Heart left ventricle (tissue), 16 donors: ENCODE measurements around the gene CCDC30. TPM values are rescaled to one million over a fixed set of nuclear protein-coding genes. Genes with fewer than 3 reads are reported as not detected.
A peak's percentile ranks its signal among the peaks of the same experiment; 100 is the strongest.

Source experiments
- ATAC-seq, 4 donors: fragments of 200-7000 bp; cut with Tn5 transposase; one replicate each; pipeline ENCODE4 v1.9.1; 2020 to 2022; ENCODE audit warnings: moderate library complexity in 4 of 4, mild to moderate bottlenecking in 3 of 4, moderate number of reproducible peaks in 1 of 4
- DNase-seq, 5 donors: peaks; one replicate each; pipeline ENCODE4 v3.0.0-alpha.2; 2020
- H3K27ac ChIP-seq, 12 donors: fragments of 200-600 bp; sonication (generic) in 4 of 12; one replicate each; pipeline versions ENCODE4 v1.5.0 to v1.8.0; 2016 to 2022; ENCODE audit warnings: mild to moderate bottlenecking in 2 of 12
- H3K27me3 ChIP-seq, 9 donors: fragments of 200-600 bp; sonication (generic) in 2 of 9; one replicate each; pipeline versions ENCODE4 v1.5.1 to v1.8.0; 2016 to 2022; ENCODE audit warnings: mild to moderate bottlenecking in 3 of 9
- H3K36me3 ChIP-seq, 9 donors: fragments of 200-600 bp; sonication (generic) in 2 of 9; one replicate each; pipeline versions ENCODE4 v1.5.0 to v1.8.0; 2018 to 2022; ENCODE audit warnings: mild to moderate bottlenecking in 2 of 9
- H3K4me1 ChIP-seq, 12 donors: fragments of 200-600 bp; sonication (generic) in 4 of 12; one replicate each; pipeline versions ENCODE4 v1.5.0 to v1.8.0; 2016 to 2022; ENCODE audit warnings: mild to moderate bottlenecking in 3 of 12
- H3K4me3 ChIP-seq, 12 donors: fragments of 200-600 bp; sonication (generic) in 4 of 12; one replicate each; pipeline versions ENCODE4 v1.5.0 to v1.8.0; 2017 to 2022; ENCODE audit warnings: mild to moderate bottlenecking in 9 of 12, moderate library complexity in 4 of 12
- H3K9me3 ChIP-seq, 12 donors: fragments of 200-600 bp; sonication (generic) in 4 of 12; one replicate each; pipeline versions ENCODE4 v1.5.0 to v1.8.0; 2016 to 2022; ENCODE audit warnings: mild to moderate bottlenecking in 1 of 12
- POLR2A ChIP-seq, 2 donors: fragments of 450-650 bp; IDR thresholded peaks; one replicate each; pipeline ENCODE4 v1.6.1; 2017; ENCODE audit warnings: antibody characterized with exemption in 2 of 2, mild to moderate bottlenecking in 2 of 2, moderate library complexity in 2 of 2
- WGBS, 4 donors: extraction: QIAGEN DNeasy Blood & Tissue Kit in 2 of 4; methylation state at CpG; one replicate each; pipeline versions ENCODE4 v1.1.5 to v1.1.7; 2013 to 2018; 5-methylcytosine and 5-hydroxymethylcytosine counted together
- intact Hi-C, 10 donors: fragments of 100-400 bp; cut with DNase I; formaldehyde crosslinking; loops; one replicate each; pipeline versions ENCODE4 v1.11.1 to v1.14.2; 2022
- polyA plus RNA-seq, 2 donors: library from polyadenylated mRNA; stranded (reverse); fragments of 200-250 nt; gene quantifications; one replicate each; pipeline ENCODE4 v1.2.3, GENCODE V29; 2013
- total RNA-seq, 9 donors: library from RNA; depleted of rRNA in 2 of 9; stranded (reverse); fragments of >200 nt in 2 of 9; fragmentation: NEBNext Ultra II Directional in 3 of 9; extraction: Animal tissue kit (Norgen Biotek cat#: 25700) in 3 of 9; gene quantifications; one replicate each; pipeline versions ENCODE4 v1.1.0 to v1.2.4, GENCODE V29; 2016 to 2023
- TF ChIP-seq, protein P1 (sequence below), 12 donors: fragments of 200-600 bp; sonication (generic) in 4 of 12; IDR thresholded peaks; one replicate each; pipeline versions ENCODE4 v1.5.0 to v1.8.0; 2018 to 2022; ENCODE audit warnings: antibody characterized with exemption in 12 of 12, mild to moderate bottlenecking in 5 of 12
- donor health status: ischemic (EF 13 %, LVEDD 7.1; RV severe dilation, severe dysfunction).
- donor health status: healthy with polysubstance abuse.
- donor health status: DM: no; HTN: yes; CAD: no.
- donor health status: DM: no; HTN: no; CAD: no.
- donor health status: ischemic (EF 25% LVEDD 6.9; RV normal size, moderate dysfunction).
- donor health status: ischemic (EF 25% LVEDD 5.7; RV mildly dilated, moderate dysfunction).
- donor health status: healthy.
- donor health status: DM: yes; HTN: yes; CAD: no.
- donor health status: ischemic (EF 35%, LVEDD 5.7; RV mildly dilated, moderate dysfunction).
- donor health status: nonischemic (EF 11% LVEDD 7.7; RV severe dilation, severe dysfunction).
- donor health status: DM: yes; HTN: yes; CAD: no.
- donor health status: PGD.
- donor health status: ischemic (EF 29% LVEDD 5.4; RV normal size, mild dysfunction).
- donor health status: nonischemic (EF 23%, LVEDD 6.1; RV moderate dilation, normal function).

The CCDC30 gene
- total and polyA plus RNA-seq, 11 donors: 0.24 to 3.8 (median 1.6) TPM

DNA sequence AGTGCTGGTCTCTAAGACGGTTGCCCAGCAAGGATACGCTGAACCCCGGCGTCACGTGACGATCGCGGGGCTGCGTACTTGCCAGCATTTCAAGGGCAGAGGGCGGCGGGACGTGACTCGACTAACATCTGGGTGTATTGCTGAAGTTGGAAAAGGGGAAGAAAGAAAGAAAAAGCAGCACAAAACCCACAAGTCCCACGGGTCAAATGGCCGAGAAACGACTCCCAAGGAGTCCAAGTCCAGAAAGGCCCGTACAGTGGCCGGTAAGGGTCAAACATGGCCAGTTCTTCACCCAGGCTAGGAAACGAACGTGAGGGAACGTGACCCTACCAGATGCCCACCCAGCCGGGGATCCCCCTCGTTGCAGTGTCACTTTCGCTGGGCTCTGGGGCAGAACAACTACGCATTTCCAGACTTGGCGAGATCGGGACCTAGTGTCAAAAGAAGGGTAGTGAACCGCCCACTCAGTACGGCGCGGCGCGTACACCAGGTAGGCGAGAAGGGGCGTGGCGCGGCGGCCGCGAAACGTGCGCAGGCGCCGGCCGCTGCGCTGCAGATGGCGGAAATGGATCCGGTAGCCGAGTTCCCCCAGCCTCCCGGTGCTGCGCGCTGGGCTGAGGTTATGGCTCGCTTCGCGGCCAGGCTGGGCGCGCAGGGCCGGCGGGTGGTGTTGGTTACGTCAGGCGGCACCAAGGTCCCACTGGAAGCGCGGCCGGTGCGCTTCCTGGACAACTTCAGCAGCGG is 6.9 kb upstream of the CCDC30 start, which contains the start of the genes PPCS and ZMYND12:
Gene PPCS (plus strand): TSS at position 534 of the 744 bp plus-strand sequence. CDS start 23 bp downstream, at position 557.
Gene ZMYND12 (minus strand): TSS at position 13 of the 744 bp plus-strand sequence. CDS start 25 bp downstream, outside the sequence.
- Histone ChIP-seq H3K27ac (peak within 1 kb of the TSS; percentile 83 to 99 (median 90)), H3K4me3 (peak within 1 kb of the TSS; percentile 63 to 100 (median 84)), H3K9me3 (no peaks in the 10 kb centered on the region), H3K27me3 (no peaks in the 10 kb centered on the region), H3K4me1 (peaks cover 0 to 25% (median 15%) of the 10 kb centered on the region in 12 donors), H3K36me3 (peaks cover 0 to 38% (median 34%) of the 10 kb centered on the region in 9 donors)
- ATAC-seq (peak; percentile 94 to 97 (median 96)), DNase-seq (peak; percentile 88 to 92 (median 91))
- peak in 1 of 2 donors; percentile 58 for TF ChIP-seq POLR2A (IDR thresholded peaks at IDR 0.05)
- TF ChIP-seq, protein P1, sequence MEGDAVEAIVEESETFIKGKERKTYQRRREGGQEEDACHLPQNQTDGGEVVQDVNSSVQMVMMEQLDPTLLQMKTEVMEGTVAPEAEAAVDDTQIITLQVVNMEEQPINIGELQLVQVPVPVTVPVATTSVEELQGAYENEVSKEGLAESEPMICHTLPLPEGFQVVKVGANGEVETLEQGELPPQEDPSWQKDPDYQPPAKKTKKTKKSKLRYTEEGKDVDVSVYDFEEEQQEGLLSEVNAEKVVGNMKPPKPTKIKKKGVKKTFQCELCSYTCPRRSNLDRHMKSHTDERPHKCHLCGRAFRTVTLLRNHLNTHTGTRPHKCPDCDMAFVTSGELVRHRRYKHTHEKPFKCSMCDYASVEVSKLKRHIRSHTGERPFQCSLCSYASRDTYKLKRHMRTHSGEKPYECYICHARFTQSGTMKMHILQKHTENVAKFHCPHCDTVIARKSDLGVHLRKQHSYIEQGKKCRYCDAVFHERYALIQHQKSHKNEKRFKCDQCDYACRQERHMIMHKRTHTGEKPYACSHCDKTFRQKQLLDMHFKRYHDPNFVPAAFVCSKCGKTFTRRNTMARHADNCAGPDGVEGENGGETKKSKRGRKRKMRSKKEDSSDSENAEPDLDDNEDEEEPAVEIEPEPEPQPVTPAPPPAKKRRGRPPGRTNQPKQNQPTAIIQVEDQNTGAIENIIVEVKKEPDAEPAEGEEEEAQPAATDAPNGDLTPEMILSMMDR (IDR thresholded peaks at IDR 0.05): peak in 2 of 12 donors; percentile 5 to 13
- WGBS, 4 donors: 0 to 1% (median 0%) methylated on average over 33 to 66 of the region's 66 CpGs
- intact Hi-C loops: loop anchor here in 6 of 10 donors (2.0 to 10.0 kb wide), 6 partner anchors 111 to 299 kb away; partner anchors contain the start of gene FOXJ3 (in 4 of the 6)

DNA sequence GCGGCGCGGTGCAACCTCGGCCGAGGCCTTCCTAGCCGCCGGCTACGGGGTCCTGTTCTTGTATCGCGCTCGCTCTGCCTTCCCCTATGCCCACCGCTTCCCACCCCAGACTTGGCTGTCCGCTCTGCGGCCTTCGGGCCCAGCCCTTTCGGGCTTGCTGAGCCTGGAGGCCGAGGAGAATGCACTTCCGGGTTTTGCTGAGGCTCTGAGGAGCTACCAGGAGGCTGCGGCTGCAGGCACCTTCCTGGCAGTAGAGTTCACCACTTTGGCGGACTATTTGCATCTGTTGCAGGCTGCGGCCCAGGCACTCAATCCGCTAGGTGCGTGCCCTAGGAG is 6.4 kb upstream of the CCDC30 start:
- Histone ChIP-seq H3K9me3 (no peaks in the 10 kb centered on the region), H3K4me1 (peaks cover 0 to 25% (median 15%) of the 10 kb centered on the region in 12 donors), H3K27ac (peak overlapping the region; percentile 83 to 99 (median 90)), H3K4me3 (peak overlapping the region; percentile 63 to 100 (median 84)), H3K36me3 (peaks cover 0 to 41% (median 36%) of the 10 kb centered on the region in 9 donors), H3K27me3 (no peaks in the 10 kb centered on the region)
- ATAC-seq (peak in 3 of 4 donors; percentile 42 to 72 (median 72)), DNase-seq (peak in 4 of 5 donors; percentile 44 to 71 (median 50))
- WGBS, 4 donors: 1 to 7% (median 3%) methylated on average over 4 to 23 of the region's 23 CpGs
- intact Hi-C loops: loop anchor here in 6 of 10 donors (2.0 to 10.0 kb wide), 6 partner anchors 112 to 298 kb away; partner anchors contain the start of gene FOXJ3 (in 4 of the 6)
- TF ChIP-seq, protein P1 (IDR thresholded peaks at IDR 0.05): no peak
- no peak for TF ChIP-seq POLR2A (IDR thresholded peaks at IDR 0.05)

GRCh38 chr1:42461196-42461595 is 1.9 kb upstream of the CCDC30 start:
- Histone ChIP-seq H3K4me1 (peaks cover 0 to 36% (median 20%) of the 10 kb centered on the region in 12 donors), H3K36me3 (peaks cover 0 to 41% (median 36%) of the 10 kb centered on the region in 9 donors), H3K9me3 (no peaks in the 10 kb centered on the region), H3K27ac (no peak overlapping the region), H3K4me3 (no peak overlapping the region), H3K27me3 (no peaks in the 10 kb centered on the region)
- 79 to 95% (median 86%) methylated on average over 2 of the region's 2 CpGs for WGBS, 4 donors
- TF ChIP-seq, protein P1 (IDR thresholded peaks at IDR 0.05): no peak
- TF ChIP-seq POLR2A (IDR thresholded peaks at IDR 0.05): no peak
- DNase-seq (no peak), ATAC-seq (no peak)
- intact Hi-C loops: loop anchor here in 3 of 10 donors (5.0 to 10.0 kb wide), 3 partner anchors 116 to 194 kb away; partner anchors contain the start of genes FOXJ3 (in 1 of the 3) and PPIH (in 1 of the 3)

DNA sequence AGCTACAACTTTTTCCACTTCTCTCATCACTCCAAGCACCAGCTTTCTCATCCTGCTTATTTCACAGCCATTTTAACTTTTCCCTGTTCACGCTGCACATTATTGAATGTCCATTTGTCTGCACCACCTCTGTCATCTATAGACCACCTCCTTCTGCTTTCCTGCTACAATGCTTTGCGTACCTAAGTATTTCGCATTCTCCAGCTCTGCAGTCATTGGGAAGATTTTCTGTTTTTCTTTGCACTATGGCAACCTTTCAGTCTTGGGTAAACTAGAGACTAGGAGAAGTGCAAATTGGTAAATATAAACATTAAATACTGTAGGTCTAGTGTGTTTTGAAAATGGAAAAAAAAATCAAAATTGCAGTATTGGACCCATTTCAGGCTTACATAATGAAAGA is 835 bp downstream of the CCDC30 start:
- peaks cover 0 to 21% (median 12%) of the 10 kb centered on the region in 12 donors for H3K4me1 ChIP-seq
- H3K36me3 ChIP-seq: peaks cover 0 to 27% (median 24%) of the 10 kb centered on the region in 9 donors
- H3K27me3 ChIP-seq: no peaks in the 10 kb centered on the region
- TF ChIP-seq, protein P1 (IDR thresholded peaks at IDR 0.05): no peak
- intact Hi-C loops: loop anchor here in 3 of 10 donors (5.0 to 10.0 kb wide), 3 partner anchors 119 to 191 kb away; partner anchors contain the start of genes FOXJ3 (in 1 of the 3) and PPIH (in 1 of the 3)
- no peaks in the 10 kb centered on the region for H3K9me3 ChIP-seq
- peak overlapping the region in 8 of 12 donors; percentile 58 to 79 (median 71) for H3K4me3 ChIP-seq
- no peak overlapping the region for H3K27ac ChIP-seq
- 82 to 89% (median 87%) methylated on average over 3 of the region's 3 CpGs for WGBS, 4 donors
- ATAC-seq: no peak
- no peak for DNase-seq
